C4-2B (cell line): Measurements from ENCODE around the gene COX18.

ENCODE experiments used
- CTCF ChIP-seq: fragments of 450-650 bp; conservative IDR thresholded peaks from 2 replicates; pipeline ENCODE4 v1.5.1; 2017; ENCODE audit warnings: mild to moderate bottlenecking
- ZFX ChIP-seq: fragments of 450-650 bp; IDR thresholded peaks from 2 replicates; pipeline ENCODE4 v1.6.1; 2017

GRCh38 chr4:73028621-73029020 is 40.9 kb downstream of the COX18 start:
- TF ChIP-seq CTCF (no peak), ZFX (no peak)
